A673 (cell line): ENCODE results near the gene RGS6.

Experiments
- EZH2 ChIP-seq: fragments of 200-600 bp; sonication (generic); IDR thresholded peaks from 2 replicates; pipeline ENCODE4 v1.6.1; 2017; ENCODE audit warnings: borderline replicate concordance, low read depth, mild to moderate bottlenecking, mixed read lengths, antibody characterized with exemption, low read length; ENCODE audit not compliant: poor library complexity, severe bottlenecking
- TF ChIP-seq, protein P1 (sequence below): fragments of 300-800, 200-600 bp; sonication (generic); conservative IDR thresholded peaks from 2 replicates; pipeline ENCODE4 v1.5.1; 2017; ENCODE audit warnings: low read depth, mild to moderate bottlenecking, antibody characterized with exemption, low read length, moderate library complexity, mixed read lengths

DNA sequence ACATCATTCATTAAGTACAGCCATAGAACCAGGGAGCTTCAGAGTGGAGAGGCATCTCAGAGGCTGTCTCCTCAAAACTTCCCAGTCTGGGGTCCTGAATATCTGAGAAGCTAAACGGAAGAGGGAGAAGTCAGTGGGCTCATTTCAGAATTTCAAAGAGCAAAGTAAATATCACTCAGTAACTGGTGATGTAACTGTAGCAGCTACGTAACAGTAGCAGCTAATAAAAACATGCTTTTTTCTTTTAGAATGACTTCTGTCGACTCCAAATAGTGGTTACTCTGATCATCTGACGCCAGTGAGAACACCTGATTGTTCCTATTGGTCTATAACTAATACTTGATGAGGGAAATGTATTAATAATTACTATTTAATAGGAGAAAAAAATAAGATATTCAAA lies 578.3 kb downstream of the RGS6 start:
- TF ChIP-seq, protein P1, sequence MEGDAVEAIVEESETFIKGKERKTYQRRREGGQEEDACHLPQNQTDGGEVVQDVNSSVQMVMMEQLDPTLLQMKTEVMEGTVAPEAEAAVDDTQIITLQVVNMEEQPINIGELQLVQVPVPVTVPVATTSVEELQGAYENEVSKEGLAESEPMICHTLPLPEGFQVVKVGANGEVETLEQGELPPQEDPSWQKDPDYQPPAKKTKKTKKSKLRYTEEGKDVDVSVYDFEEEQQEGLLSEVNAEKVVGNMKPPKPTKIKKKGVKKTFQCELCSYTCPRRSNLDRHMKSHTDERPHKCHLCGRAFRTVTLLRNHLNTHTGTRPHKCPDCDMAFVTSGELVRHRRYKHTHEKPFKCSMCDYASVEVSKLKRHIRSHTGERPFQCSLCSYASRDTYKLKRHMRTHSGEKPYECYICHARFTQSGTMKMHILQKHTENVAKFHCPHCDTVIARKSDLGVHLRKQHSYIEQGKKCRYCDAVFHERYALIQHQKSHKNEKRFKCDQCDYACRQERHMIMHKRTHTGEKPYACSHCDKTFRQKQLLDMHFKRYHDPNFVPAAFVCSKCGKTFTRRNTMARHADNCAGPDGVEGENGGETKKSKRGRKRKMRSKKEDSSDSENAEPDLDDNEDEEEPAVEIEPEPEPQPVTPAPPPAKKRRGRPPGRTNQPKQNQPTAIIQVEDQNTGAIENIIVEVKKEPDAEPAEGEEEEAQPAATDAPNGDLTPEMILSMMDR = no peak
- TF ChIP-seq EZH2 = no peak
